SK-N-SH (cell line): ENCODE measurements around the gene RHOXF2. TPM values are rescaled to one million over a fixed set of nuclear protein-coding genes. Genes with fewer than 3 reads are reported as not detected.

ENCODE experiments used
- CTCF ChIA-PET: fragments of 300-600, 350-600 bp; formaldehyde crosslinking; extraction: SDS; loops from one replicate; lab custom pipeline; 2021; lab: Yijun Ruan, JAX
- POLR2A ChIA-PET: fragments of 350-600 bp; sonication (Branson Sonifier 250); formaldehyde crosslinking; extraction: SDS; loops from one replicate; lab custom pipeline; 2020; ENCODE audit warnings: antibody characterized with exemption, inconsistent platforms; lab: Yijun Ruan, JAX
- DNase-seq: peaks from one replicate; pipeline ENCODE4 v3.0.0; 2012
- H2AFZ ChIP-seq: fragments of 200-600 bp; sonication (generic); 2 replicates; pipeline ENCODE4 v1.8.1; 2016; ENCODE audit warnings: antibody characterized with exemption, mild to moderate bottlenecking, low read depth
- H3F3A ChIP-seq: fragments of 200-600 bp; sonication (generic); replicated peaks from 2 replicates; pipeline ENCODE3; 2016; ENCODE audit warnings: antibody characterized with exemption, mild to moderate bottlenecking; ENCODE audit not compliant: insufficient read depth
- H3K27ac ChIP-seq, 2 experiments: fragments of 200-500 bp in 1 of 2; fragments of 200-600 bp in 1 of 2; sonication (Bioruptor generic) in 1 of 2; sonication (generic), shearing (Covaris generic) in 1 of 2; 2 replicates each; pipeline versions ENCODE4 v1.5.1 to v1.6.1; 2014 to 2016; ENCODE audit warnings: low read depth in 2 of 2, inconsistent platforms in 1 of 2, low read length in 1 of 2, mild to moderate bottlenecking in 1 of 2, mixed read lengths in 1 of 2
- H3K27me3 ChIP-seq: fragments of 200-600 bp; sonication (generic), shearing (Covaris generic); 2 replicates; pipeline ENCODE4 v1.6.1; 2016; ENCODE audit warnings: mixed run types; ENCODE audit not compliant: insufficient read depth
- H3K36me3 ChIP-seq, 2 experiments: fragments of 200-500 bp in 1 of 2; fragments of 200-600 bp in 1 of 2; sonication (Bioruptor generic) in 1 of 2; sonication (generic) in 1 of 2; replicated peaks in 1 of 2; 2 replicates each; pipeline versions ENCODE3 to v1.5.1; 2014 to 2016; ENCODE audit warnings: low read length in 1 of 2, mild to moderate bottlenecking in 1 of 2; ENCODE audit not compliant: insufficient read depth in 2 of 2, control insufficient read depth in 1 of 2
- H3K4me1 ChIP-seq, 2 experiments: fragments of 200-500 bp in 1 of 2; fragments of 200-600 bp in 1 of 2; sonication (Bioruptor generic) in 1 of 2; sonication (generic), shearing (Covaris generic) in 1 of 2; 2 replicates each; pipeline versions ENCODE4 v1.5.1 to v1.6.1; 2014 to 2016; ENCODE audit warnings: low read depth in 1 of 2, low read length in 1 of 2, mixed run types in 1 of 2; ENCODE audit not compliant: insufficient read depth in 2 of 2, control insufficient read depth in 1 of 2
- H3K4me2 ChIP-seq: fragments of 200-600 bp; sonication (generic), shearing (Covaris generic); 2 replicates; pipeline ENCODE4 v1.6.1; 2017; ENCODE audit warnings: mixed run types
- H3K4me3 ChIP-seq, 2 experiments: fragments of 200-500 bp in 1 of 2; fragments of 200-600 bp in 1 of 2; sonication (Bioruptor generic) in 1 of 2; sonication (generic), shearing (Covaris generic) in 1 of 2; 2 replicates each; pipeline versions ENCODE4 v1.5.1 to v1.8.1; 2014 to 2016; ENCODE audit warnings: low read depth in 2 of 2, inconsistent platforms in 1 of 2, low read length in 1 of 2, mild to moderate bottlenecking in 1 of 2, mixed read lengths in 1 of 2, moderate library complexity in 1 of 2
- H3K79me2 ChIP-seq: fragments of 200-600 bp; sonication (generic); 2 replicates; pipeline ENCODE4 v1.8.1; 2017; ENCODE audit warnings: mild to moderate bottlenecking; ENCODE audit not compliant: insufficient read depth
- H3K9ac ChIP-seq: fragments of 200-600 bp; sonication (generic); 2 replicates; pipeline ENCODE4 v1.6.1; 2017; ENCODE audit warnings: mixed run types
- H3K9me2 ChIP-seq: fragments of 200-600 bp; sonication (generic); 2 replicates; pipeline ENCODE4 v1.6.1; 2017; ENCODE audit warnings: mixed run types
- H3K9me3 ChIP-seq: fragments of 200-600 bp; sonication (generic); 2 replicates; pipeline ENCODE4 v1.6.1; 2017; ENCODE audit warnings: mixed run types, mild to moderate bottlenecking, moderate library complexity
- H4K20me1 ChIP-seq: fragments of 200-600 bp; sonication (generic); 2 replicates; pipeline ENCODE4 v1.6.1; 2017; ENCODE audit warnings: mild to moderate bottlenecking, mixed run types; ENCODE audit not compliant: insufficient read depth
- CTCF ChIP-seq: fragments of 200-600 bp; sonication (generic); IDR thresholded peaks from 2 replicates; pipeline ENCODE4 v1.6.1; 2017; ENCODE audit warnings: antibody characterized with exemption, mild to moderate bottlenecking, moderate library complexity
- ELF1 ChIP-seq: IDR thresholded peaks from 2 replicates; pipeline ENCODE4 v1.4.0; 2012
- EZH2phosphoT487 ChIP-seq: fragments of 200-600 bp; sonication (generic); IDR thresholded peaks from 2 replicates; pipeline ENCODE4 v1.6.1; 2017; ENCODE audit warnings: low read depth, mixed run types, mild to moderate bottlenecking, antibody characterized with exemption, moderate library complexity, borderline replicate concordance
- GABPA ChIP-seq: IDR thresholded peaks from 2 replicates; pipeline ENCODE4 v1.4.0; 2012; ENCODE audit warnings: low read depth, mild to moderate bottlenecking
- JUND ChIP-seq: IDR thresholded peaks from 2 replicates; pipeline ENCODE4 v1.4.0; 2012
- MEF2A ChIP-seq: IDR thresholded peaks from 2 replicates; pipeline ENCODE4 v1.4.0; 2012; ENCODE audit warnings: low read depth, borderline replicate concordance
- NFIC ChIP-seq: IDR thresholded peaks from 2 replicates; pipeline ENCODE4 v1.4.0; 2012; ENCODE audit warnings: borderline replicate concordance
- NRF1 ChIP-seq: IDR thresholded peaks from 2 replicates; pipeline ENCODE4 v1.6.1; 2012; ENCODE audit warnings: low read depth, mild to moderate bottlenecking, low read length
- PBX3 ChIP-seq: IDR thresholded peaks from 2 replicates; pipeline ENCODE4; 2012
- RFX5 ChIP-seq: IDR thresholded peaks from 2 replicates; pipeline ENCODE4 v1.6.1; 2012; ENCODE audit warnings: mild to moderate bottlenecking, improper control_type of control experiment, low read length
- SMC3 ChIP-seq: IDR thresholded peaks from 2 replicates; pipeline ENCODE4 v1.6.1; 2012; ENCODE audit warnings: low read depth, low read length, improper control_type of control experiment
- TCF12 ChIP-seq: IDR thresholded peaks from 2 replicates; pipeline ENCODE4 v1.4.0; 2012
- WGBS: methylation state at CpG from one replicate; pipeline ENCODE4 v1.1.6; 2017; ENCODE audit warnings: low lambda C conversion rate; 5-methylcytosine and 5-hydroxymethylcytosine counted together
- polyA plus RNA-seq, 3 experiments: library from polyadenylated mRNA; depleted of rRNA; stranded (reverse); fragments of >200 nt; gene quantifications; 2 replicates each; pipeline ENCODE4 v1.2.3, GENCODE V29; 2012
- TF ChIP-seq, protein P1 (sequence below): IDR thresholded peaks from 2 replicates; pipeline ENCODE4 v1.4.0; 2012; ENCODE audit warnings: low read depth, borderline replicate concordance
- TF ChIP-seq, protein P2 (sequence below): fragments of 150-350 bp; IDR thresholded peaks from 2 replicates; pipeline ENCODE4 v1.6.1; 2016; ENCODE audit warnings: mild to moderate bottlenecking, low read depth, low read length

Gene RHOXF2
- polyA plus RNA-seq, 1 of the 3 experiments (the other 2 are of a cell fraction), result not detected

DNA sequence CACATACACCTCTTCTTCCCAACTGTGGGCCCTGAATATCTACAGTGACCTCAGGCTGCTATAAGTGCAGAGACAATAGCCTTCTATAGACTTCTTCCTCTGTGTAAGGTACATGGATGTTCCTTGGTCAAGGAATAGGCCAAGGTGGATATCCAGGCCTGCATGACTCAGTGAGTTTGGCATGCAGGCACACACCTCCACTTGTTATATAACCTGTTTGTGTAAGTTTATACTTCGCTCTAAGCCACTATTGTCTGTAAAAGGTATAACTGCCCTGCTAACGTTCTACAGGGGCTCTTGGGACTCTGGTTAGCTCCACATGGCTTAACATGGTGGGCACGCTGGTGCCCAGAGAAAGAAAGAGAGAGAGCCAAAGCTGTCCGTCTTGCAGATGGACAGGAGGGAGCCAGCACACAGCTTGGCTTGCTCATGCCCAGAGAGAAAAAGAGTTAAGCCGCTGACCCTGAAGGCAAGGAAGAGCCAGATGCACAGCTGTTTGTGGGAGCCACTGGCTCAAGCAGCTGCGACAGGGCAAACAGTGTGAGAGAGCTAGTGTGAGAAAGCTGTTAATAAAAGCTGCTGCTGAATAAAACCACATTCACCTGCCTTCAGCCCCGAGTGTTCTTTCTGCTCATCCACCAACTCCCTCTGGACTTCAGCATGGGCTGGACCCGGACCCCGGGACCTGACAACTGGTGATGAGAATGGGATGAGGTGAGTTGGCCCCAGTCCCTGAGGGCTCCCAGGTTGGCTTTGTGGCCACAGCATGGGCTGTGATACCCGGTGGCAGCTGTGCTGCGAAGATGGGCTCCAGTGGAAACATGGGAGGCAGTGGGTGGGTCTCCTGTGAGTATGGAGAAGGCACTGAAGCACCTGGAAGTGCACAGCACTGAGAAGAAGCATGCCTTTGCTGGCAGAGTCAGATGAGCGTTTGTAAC, 47.7 kb downstream of the RHOXF2 start:
- WGBS, result 43% methylated on average over 8 of the region's 12 CpGs
- peaks cover 8% of the 10 kb centered on the region; the same call in 1 of the 2 replicates for H3K27me3 ChIP-seq
- H3K36me3 ChIP-seq, result no peaks in the 10 kb centered on the region
- ChIA-PET POLR2A (no interaction called here), CTCF (interaction anchor here (3.6 kb wide), 1 partner anchor 8 kb away, joined by 22 read pairs; no protein-coding TSS in a partner anchor)
- TF ChIP-seq NRF1 (no peak), RFX5 (no peak), PBX3 (no peak), ELF1 (no peak), CTCF (no peak), SMC3 (no peak), TCF12 (no peak), EZH2phosphoT487 (no peak), GABPA (no peak), MEF2A (no peak), NFIC (no peak), JUND (no peak)
- TF ChIP-seq, protein P1, sequence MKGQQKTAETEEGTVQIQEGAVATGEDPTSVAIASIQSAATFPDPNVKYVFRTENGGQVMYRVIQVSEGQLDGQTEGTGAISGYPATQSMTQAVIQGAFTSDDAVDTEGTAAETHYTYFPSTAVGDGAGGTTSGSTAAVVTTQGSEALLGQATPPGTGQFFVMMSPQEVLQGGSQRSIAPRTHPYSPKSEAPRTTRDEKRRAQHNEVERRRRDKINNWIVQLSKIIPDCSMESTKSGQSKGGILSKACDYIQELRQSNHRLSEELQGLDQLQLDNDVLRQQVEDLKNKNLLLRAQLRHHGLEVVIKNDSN, result no peak
- TF ChIP-seq, protein P2, sequence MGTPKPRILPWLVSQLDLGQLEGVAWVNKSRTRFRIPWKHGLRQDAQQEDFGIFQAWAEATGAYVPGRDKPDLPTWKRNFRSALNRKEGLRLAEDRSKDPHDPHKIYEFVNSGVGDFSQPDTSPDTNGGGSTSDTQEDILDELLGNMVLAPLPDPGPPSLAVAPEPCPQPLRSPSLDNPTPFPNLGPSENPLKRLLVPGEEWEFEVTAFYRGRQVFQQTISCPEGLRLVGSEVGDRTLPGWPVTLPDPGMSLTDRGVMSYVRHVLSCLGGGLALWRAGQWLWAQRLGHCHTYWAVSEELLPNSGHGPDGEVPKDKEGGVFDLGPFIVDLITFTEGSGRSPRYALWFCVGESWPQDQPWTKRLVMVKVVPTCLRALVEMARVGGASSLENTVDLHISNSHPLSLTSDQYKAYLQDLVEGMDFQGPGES, result no peak
- no peak overlapping the region for H3K9ac ChIP-seq
- H3K79me2 ChIP-seq, result no peaks in the 10 kb centered on the region
- H3K4me1 ChIP-seq, result no peaks in the 10 kb centered on the region; a peak in 1 of 4 replicates
- no peak overlapping the region for H3K27ac ChIP-seq
- H2AFZ ChIP-seq, result no peak overlapping the region
- H3K9me2 ChIP-seq, result no peaks in the 10 kb centered on the region
- DNase-seq, result no peak
- H4K20me1 ChIP-seq, result no peaks in the 10 kb centered on the region
- no peaks in the 10 kb centered on the region for H3K9me3 ChIP-seq
- H3K4me2 ChIP-seq, result no peak overlapping the region
- peaks cover 4% of the 10 kb centered on the region for H3F3A ChIP-seq
- no peak overlapping the region for H3K4me3 ChIP-seq
